ENCODE data around the gene ZFYVE19.
"Not testable (repeated sequence)": the region's sequence is repeated elsewhere in the genome, so short reads cannot be mapped to it uniquely, and the experiment has no call there.

The ZFYVE19 gene

GRCh38 chr15:40852529-40852928, 45.6 kb downstream of the ZFYVE19 start:
- DNase-seq = no peak

- no peak for DNase-seq
Observed at GRCh38 chr15:40853241-40853890, 46.5 kb downstream of the ZFYVE19 start.

- DNase-seq = no peak
Observed at GRCh38 chr15:40854161-40854560, 47.3 kb downstream of the ZFYVE19 start.

GRCh38 chr15:40855706-40856234, 48.9 kb downstream of the ZFYVE19 start:
- DNase-seq = no peak

GRCh38 chr15:40856746-40857145, 49.9 kb downstream of the ZFYVE19 start:
- DNase-seq = no peak

GRCh38 chr15:40857601-40858341, 50.9 kb downstream of the ZFYVE19 start:
- no peak for DNase-seq

- no peak for DNase-seq
Observed at GRCh38 chr15:40858706-40859105, 51.8 kb downstream of the ZFYVE19 start.

- DNase-seq = no peak
Observed at GRCh38 chr15:40859206-40859851, 52.4 kb downstream of the ZFYVE19 start.

GRCh38 chr15:40861147-40861546, 54.3 kb downstream of the ZFYVE19 start:
- not testable (repeated sequence) for DNase-seq

GRCh38 chr15:40863660-40864270, 56.9 kb downstream of the ZFYVE19 start:
- DNase-seq = no peak
